Nephron (organoid): ENCODE measurements around the gene SIM2.

Source experiments
- H3K27ac Mint-ChIP-seq, 3 experiments: 2 replicates each; pipeline ENCODE4 v1.8.0; 2020; ENCODE audit warnings: mixed read lengths in 3 of 3, mild to moderate bottlenecking in 2 of 3, moderate library complexity in 1 of 3
- H3K27me3 Mint-ChIP-seq: 2 replicates; pipeline ENCODE4 v1.8.0; 2021; ENCODE audit warnings: low read depth, mild to moderate bottlenecking, moderate library complexity, mixed read lengths
- H3K36me3 Mint-ChIP-seq: 2 replicates; pipeline ENCODE4 v1.8.0; 2020; ENCODE audit warnings: low read depth, mixed read lengths
- H3K4me1 Mint-ChIP-seq: 2 replicates; pipeline ENCODE4 v1.8.0; 2020; ENCODE audit warnings: mixed read lengths
- H3K4me3 Mint-ChIP-seq, 3 experiments: 2 replicates each; pipeline ENCODE4 v1.8.0; 2020; ENCODE audit warnings: mild to moderate bottlenecking in 3 of 3, mixed read lengths in 3 of 3, moderate library complexity in 2 of 3
- H3K9me3 Mint-ChIP-seq: 2 replicates; pipeline ENCODE4 v1.8.0; 2020; ENCODE audit warnings: mixed read lengths
- TF ChIP-seq, protein P1 (sequence below), 3 experiments: fragments of 200-600 bp; sonication (generic); IDR thresholded peaks; one replicate each; pipeline ENCODE4 v1.5.0; 2021; ENCODE audit warnings: antibody characterized with exemption in 3 of 3; ENCODE audit not compliant: unreplicated experiment in 3 of 3

The SIM2 gene

DNA sequence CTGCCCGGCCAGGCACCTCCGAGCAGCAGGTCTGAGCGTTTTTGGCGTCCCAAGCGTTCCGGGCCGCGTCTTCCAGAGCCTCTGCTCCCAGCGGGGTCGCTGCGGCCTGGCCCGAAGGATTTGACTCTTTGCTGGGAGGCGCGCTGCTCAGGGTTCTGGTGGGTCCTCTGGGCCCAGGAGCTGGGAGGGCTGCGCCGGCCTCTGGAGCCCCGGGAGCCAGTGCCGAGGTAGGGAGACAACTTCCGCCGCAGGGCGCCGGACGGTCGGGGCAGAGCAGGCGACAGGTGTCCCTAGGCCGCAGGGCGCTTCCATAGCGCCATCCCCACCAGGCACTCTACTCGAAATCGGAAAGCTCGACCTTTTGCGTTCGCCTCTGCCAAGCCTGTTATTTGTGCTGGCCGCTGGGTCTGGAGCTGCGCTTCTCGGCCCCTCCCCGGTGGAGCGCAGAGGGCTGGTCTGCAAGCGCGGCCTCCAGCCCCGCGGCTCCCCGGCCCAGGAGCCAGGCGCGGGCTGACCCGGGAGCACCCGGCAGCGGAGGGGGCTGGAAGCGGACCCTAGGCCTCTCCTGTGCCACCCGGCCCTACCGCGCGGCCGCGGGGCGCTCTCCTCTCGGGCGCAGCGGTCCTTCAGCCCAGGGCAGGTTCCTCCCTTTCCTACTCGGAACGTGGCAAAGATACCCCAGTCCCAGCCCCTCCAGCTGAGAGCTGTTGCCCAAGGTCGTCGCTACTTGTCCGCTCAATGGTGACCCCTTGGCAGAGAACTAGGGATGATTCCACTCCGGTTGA, 2.2 kb downstream of the SIM2 start:
- Mint-ChIP-seq H3K27ac (peak overlapping the region in 1 of 3 experiments; percentile 64), H3K27me3 (peaks cover 97% of the 10 kb centered on the region), H3K4me3 (peak overlapping the region; percentile 77 to 84 (median 84)), H3K4me1 (peaks cover 28% of the 10 kb centered on the region), H3K36me3 (no peaks in the 10 kb centered on the region), H3K9me3 (no peaks in the 10 kb centered on the region)
- TF ChIP-seq, protein P1, sequence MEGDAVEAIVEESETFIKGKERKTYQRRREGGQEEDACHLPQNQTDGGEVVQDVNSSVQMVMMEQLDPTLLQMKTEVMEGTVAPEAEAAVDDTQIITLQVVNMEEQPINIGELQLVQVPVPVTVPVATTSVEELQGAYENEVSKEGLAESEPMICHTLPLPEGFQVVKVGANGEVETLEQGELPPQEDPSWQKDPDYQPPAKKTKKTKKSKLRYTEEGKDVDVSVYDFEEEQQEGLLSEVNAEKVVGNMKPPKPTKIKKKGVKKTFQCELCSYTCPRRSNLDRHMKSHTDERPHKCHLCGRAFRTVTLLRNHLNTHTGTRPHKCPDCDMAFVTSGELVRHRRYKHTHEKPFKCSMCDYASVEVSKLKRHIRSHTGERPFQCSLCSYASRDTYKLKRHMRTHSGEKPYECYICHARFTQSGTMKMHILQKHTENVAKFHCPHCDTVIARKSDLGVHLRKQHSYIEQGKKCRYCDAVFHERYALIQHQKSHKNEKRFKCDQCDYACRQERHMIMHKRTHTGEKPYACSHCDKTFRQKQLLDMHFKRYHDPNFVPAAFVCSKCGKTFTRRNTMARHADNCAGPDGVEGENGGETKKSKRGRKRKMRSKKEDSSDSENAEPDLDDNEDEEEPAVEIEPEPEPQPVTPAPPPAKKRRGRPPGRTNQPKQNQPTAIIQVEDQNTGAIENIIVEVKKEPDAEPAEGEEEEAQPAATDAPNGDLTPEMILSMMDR (IDR thresholded peaks at IDR 0.05; ENCODE audit: unreplicated experiment in 3 of 3) = no peak

DNA sequence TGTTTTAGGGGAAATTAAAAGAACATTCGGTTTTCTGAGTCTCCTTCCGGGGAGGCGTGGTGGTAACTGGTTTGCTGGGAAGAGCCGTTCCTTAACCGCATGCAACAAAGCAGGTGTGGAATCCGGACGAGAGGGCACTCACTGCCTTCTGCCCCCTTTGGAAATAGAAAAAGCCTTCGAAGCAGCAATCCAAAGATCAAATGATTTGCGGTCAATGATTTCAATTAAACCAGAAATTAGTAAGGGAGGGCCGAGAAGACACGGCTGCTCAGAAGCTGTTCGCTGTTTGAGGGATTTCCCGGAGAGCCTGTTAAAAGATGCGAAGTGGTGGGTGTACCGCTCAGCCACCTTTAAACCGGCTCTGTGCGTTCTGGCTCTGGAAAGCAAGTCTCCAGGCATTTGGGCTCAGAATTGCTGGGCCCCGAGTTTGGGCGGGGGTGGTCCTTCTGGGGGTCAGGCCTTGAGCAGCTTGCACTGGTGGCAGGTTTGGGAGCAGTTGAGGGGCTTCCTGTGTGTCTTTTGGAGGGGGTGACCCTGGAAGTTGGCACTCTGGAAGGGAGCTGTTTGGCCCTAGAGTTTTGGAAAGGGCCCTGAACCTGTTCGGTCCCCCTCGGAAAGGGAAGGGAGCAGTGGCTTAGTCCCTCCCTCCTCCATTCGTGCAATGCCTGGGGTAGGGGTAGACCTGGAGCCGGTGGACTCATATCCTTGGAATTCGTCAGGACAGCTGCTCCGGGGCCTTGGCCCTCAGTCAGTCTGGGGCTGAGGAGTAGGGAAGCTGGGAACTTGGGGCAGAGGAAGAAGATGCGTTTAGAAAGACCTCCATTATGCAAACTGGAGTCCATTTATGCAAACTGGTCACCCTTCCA, 3.1 kb downstream of the SIM2 start:
- H3K9me3 Mint-ChIP-seq = no peaks in the 10 kb centered on the region

DNA sequence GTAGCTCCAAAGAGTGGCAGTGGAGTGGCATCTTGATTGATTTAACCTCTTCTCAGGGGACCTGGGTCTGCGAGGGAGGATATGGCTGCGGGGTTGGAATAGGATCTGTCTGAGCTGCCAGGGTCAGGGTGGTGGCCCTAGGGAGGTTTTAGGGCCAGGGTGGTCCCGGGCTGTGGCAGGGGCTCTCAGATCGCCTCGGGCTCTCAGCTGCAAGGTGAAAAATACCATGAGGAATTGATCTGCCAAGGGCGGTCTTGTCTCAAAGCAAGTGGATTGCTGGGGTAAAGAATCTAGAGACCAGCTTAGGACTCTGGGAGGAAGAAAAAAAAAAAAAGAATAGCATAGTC, 3.7 kb downstream of the SIM2 start:
- peaks cover 97% of the 10 kb centered on the region for H3K27me3 Mint-ChIP-seq
- H3K27ac Mint-ChIP-seq = peak overlapping the region in 1 of 3 experiments; percentile 64
- H3K36me3 Mint-ChIP-seq = no peaks in the 10 kb centered on the region
- TF ChIP-seq, protein P1 (IDR thresholded peaks at IDR 0.05; ENCODE audit: unreplicated experiment in 3 of 3) = no peak
- peaks cover 33% of the 10 kb centered on the region for H3K4me1 Mint-ChIP-seq
- H3K4me3 Mint-ChIP-seq = peak overlapping the region; percentile 72 to 84 (median 77)
- H3K9me3 Mint-ChIP-seq = no peaks in the 10 kb centered on the region

More for the DNA sequence above, 3.1 kb downstream of the SIM2 start:
- Mint-ChIP-seq H3K36me3 (no peaks in the 10 kb centered on the region), H3K4me1 (peaks cover 30% of the 10 kb centered on the region), H3K27ac (peak overlapping the region in 1 of 3 experiments; percentile 64), H3K27me3 (peaks cover 97% of the 10 kb centered on the region), H3K4me3 (peak overlapping the region; percentile 72 to 84 (median 77))
- TF ChIP-seq, protein P1 (IDR thresholded peaks at IDR 0.05; ENCODE audit: unreplicated experiment in 3 of 3) = no peak

DNA sequence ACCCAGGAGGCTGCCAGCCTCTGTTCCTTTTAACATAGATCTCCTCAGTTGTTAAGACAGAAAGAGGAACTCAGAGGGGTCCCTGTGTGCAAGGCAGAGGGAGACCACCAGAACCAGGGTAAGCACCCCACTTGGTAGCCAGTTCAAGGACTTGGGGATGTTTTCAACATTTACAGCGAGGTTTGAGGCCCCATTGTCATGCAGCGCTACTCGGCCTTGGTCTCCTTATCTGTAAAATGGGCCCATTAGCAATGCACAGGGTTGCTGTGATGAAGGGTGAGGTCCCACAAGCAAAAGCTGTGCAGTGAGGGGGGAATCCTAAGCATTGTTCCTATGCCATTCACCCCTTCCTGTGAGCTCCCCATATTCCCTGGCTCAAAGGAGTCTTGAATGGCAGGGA, 4.2 kb downstream of the SIM2 start:
- TF ChIP-seq, protein P1 (IDR thresholded peaks at IDR 0.05; ENCODE audit: unreplicated experiment in 3 of 3) = no peak
- peaks cover 33% of the 10 kb centered on the region for H3K4me1 Mint-ChIP-seq
- H3K27me3 Mint-ChIP-seq = peaks cover 97% of the 10 kb centered on the region
- H3K9me3 Mint-ChIP-seq = no peaks in the 10 kb centered on the region
- H3K36me3 Mint-ChIP-seq = no peaks in the 10 kb centered on the region
- peak overlapping the region; percentile 24 to 84 (median 72) for H3K4me3 Mint-ChIP-seq
- H3K27ac Mint-ChIP-seq = no peak overlapping the region

DNA sequence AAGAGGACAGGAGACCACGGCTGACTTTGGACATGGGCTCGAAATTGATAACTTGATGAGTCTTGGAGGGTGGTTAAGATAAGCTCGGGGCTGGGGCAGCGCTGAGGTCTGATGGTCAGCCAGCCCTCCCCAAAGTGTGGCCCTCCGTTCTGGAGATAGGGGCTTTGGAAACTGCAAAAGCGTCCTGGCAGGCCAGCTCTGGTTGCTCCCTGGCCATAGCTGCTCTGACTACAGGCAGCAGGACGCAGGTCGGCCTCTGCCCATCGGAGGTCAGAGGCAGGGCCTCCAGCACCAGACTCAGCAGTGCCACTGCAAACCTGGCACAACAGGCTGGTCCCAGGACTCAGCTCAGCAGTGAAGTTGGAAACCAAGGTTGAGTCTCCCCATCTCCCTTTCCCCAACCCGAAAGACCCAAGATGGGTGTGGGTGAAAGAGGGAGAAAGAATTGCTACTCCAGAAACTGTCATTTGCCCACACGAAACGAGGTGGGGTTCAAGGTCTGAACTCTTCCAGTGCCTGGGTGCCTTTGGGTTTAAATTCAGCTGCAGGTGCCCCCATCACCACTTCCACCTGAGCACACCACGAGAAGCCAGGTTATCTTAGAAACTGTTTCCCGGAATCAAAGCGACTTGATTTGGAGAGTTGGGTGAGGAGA, 4.8 kb downstream of the SIM2 start:
- no peaks in the 10 kb centered on the region for H3K36me3 Mint-ChIP-seq
- no peaks in the 10 kb centered on the region for H3K9me3 Mint-ChIP-seq
- H3K27me3 Mint-ChIP-seq = peaks cover 98% of the 10 kb centered on the region
- H3K4me1 Mint-ChIP-seq = peaks cover 38% of the 10 kb centered on the region
- peak overlapping the region; percentile 54 to 84 (median 72) for H3K4me3 Mint-ChIP-seq
- TF ChIP-seq, protein P1 (IDR thresholded peaks at IDR 0.05; ENCODE audit: unreplicated experiment in 3 of 3) = no peak
- H3K27ac Mint-ChIP-seq = peak overlapping the region in 1 of 3 experiments; percentile 32
